ENCODE data around the gene B4GALNT4.

The B4GALNT4 gene

GRCh38 chr11:376531-377173 is 7.4 kb downstream of the B4GALNT4 start:
- FAIRE-seq, result no peak

- FAIRE-seq, result no peak
These were observed 8.0 kb downstream of the B4GALNT4 start for GRCh38 chr11:377174-377865.

- no peak for FAIRE-seq
These were observed 8.7 kb downstream of the B4GALNT4 start for GRCh38 chr11:377883-378500.

- no peak for FAIRE-seq
These were observed 10.2 kb downstream of the B4GALNT4 start for GRCh38 chr11:379205-380094.

GRCh38 chr11:380095-380480 is 10.8 kb downstream of the B4GALNT4 start:
- no peak for FAIRE-seq

- no peak for FAIRE-seq
These were observed 11.2 kb downstream of the B4GALNT4 start for GRCh38 chr11:380491-380890.

GRCh38 chr11:380996-381395 is 11.7 kb downstream of the B4GALNT4 start:
- no peak for FAIRE-seq

- FAIRE-seq, result no peak
These were observed 12.3 kb downstream of the B4GALNT4 start for GRCh38 chr11:381501-382072.

GRCh38 chr11:382081-382629 is 12.9 kb downstream of the B4GALNT4 start:
- FAIRE-seq, result no peak

- no peak for FAIRE-seq
These were observed 14.1 kb downstream of the B4GALNT4 start for GRCh38 chr11:383431-383830.

GRCh38 chr11:384511-384910 is 15.2 kb downstream of the B4GALNT4 start:
- no peak for FAIRE-seq

- no peak for FAIRE-seq
These were observed 16.5 kb downstream of the B4GALNT4 start for GRCh38 chr11:385594-386351.

- FAIRE-seq, result no peak
These were observed 17.2 kb downstream of the B4GALNT4 start for GRCh38 chr11:386483-386882.

- FAIRE-seq, result no peak
These were observed 18.0 kb downstream of the B4GALNT4 start for GRCh38 chr11:387193-387793.

GRCh38 chr11:389369-389768 is 20.1 kb downstream of the B4GALNT4 start:
- peak; percentile 4 for FAIRE-seq

GRCh38 chr11:390175-390574 is 20.9 kb downstream of the B4GALNT4 start:
- FAIRE-seq, result no peak

GRCh38 chr11:391117-392017 is 22.1 kb downstream of the B4GALNT4 start:
- no peak for FAIRE-seq

- FAIRE-seq, result no peak
These were observed 22.9 kb downstream of the B4GALNT4 start for GRCh38 chr11:392102-392777.

GRCh38 chr11:393219-394033 is 24.1 kb downstream of the B4GALNT4 start:
- no peak for FAIRE-seq
